Endothelial cell of hepatic sinusoid (primary cell): ENCODE results near the gene RMDN2.

Experiments
- in situ Hi-C: cut with HindIII; loops from 2 replicates; pipeline ENCODE4 v1.10.0; 2017; ENCODE audit warnings: low sequenced_read_pairs

The RMDN2 gene

GRCh38 chr2:37896319-37896718, 28.8 kb upstream of the RMDN2 start:
- in situ Hi-C loops = no loop called here

GRCh38 chr2:37897511-37897910, 27.6 kb upstream of the RMDN2 start:
- in situ Hi-C loops = no loop called here

GRCh38 chr2:37898448-37898847, 26.6 kb upstream of the RMDN2 start:
- in situ Hi-C loops = no loop called here

DNA sequence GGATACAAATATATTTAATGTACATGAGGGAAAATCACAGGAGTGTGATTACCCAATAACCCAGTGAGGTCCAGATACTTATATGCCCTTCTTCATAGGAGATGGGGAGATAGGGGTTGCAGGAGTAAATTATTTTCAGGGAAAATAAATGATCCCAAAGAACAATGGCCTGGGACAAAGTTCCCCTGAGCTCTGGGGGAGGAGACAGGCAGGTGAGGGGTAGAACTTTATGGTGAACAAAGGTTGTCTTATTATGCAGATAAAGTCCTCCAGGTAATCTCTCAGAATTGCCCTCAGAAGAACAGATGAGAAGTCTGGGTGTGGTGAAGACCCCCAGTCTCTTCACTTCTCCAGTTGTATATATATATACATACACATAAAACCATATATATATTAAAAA, 22.1 kb upstream of the RMDN2 start:
- in situ Hi-C loops = loop anchor here (5.0 kb wide), 1 partner anchor 56 kb away; no protein-coding TSS in a partner anchor

- in situ Hi-C loops = loop anchor here (5.0 kb wide), 1 partner anchor 57 kb away; no protein-coding TSS in a partner anchor
Observed at GRCh38 chr2:37904425-37904824, 20.7 kb upstream of the RMDN2 start.

DNA sequence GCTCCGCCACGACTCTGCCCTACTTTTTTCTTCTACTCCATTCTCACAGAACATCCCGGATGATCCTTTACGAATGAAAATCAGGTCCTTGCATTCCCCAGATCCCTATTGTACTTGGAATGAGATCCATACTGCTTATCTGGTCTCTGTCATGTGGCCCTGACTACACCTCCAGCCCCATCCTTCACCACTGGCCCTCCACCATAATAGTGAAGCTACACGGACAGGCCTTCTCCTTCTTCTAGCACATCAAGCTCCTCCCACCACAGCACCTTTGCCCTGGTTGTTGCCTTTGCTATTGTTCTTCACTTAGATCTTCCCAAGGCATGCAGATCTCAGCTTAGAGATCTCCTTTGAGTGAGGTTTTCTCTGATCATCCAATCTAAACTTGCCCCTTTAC, 20.1 kb upstream of the RMDN2 start:
- in situ Hi-C loops = loop anchor here (5.0 kb wide), 1 partner anchor 58 kb away; no protein-coding TSS in a partner anchor

DNA sequence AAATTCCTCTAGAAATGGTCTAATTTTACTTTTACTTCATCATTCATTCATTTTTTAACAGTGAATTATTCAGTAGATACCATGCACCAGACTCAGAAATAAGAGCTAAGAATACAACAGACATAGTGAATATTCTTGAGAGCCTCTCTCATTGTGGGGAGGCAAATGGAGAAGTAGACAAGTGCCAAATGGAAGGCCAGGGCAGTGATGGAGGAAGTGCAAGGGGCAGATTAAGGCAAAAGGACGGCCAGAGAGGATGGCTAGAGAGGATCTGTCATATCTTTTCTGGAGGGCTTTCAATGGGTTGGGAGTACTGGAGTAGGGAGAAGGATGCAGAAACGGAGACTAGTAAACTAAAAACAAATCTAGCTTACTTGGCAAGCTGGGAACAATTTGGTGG, 19.0 kb upstream of the RMDN2 start:
- in situ Hi-C loops = no loop called here

DNA sequence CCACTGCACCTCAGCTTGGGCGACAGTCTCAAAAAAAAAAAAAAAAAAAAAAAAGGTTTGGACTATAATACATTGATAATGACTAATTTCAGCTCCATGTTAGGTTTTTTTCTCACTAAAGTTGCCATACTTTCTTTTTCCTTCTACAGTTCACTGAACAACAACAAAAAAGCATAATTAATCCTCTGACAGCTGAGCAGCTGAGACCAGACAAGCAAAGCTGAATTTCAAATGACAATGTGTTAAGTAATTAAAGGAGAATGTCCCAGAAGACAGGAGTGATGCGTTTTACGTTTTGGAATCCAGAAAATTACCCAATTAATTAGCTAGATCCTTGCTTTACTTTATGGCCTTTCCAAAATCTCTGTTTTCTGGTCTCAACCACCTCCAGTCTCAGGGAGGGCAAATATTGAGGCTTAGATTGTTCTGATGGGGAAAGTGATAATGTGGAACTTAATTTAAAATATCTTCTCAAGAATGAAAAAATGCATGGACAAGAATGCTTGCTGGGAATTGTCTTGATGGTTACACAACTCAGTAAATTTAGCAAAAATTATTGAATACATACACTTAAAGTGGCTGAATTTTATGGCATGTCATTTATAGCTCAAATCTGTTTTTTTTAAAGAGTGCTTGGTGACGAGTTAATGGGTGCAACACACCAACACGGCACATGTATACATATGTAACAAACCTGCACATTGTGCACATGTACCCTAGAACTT, 17.4 kb upstream of the RMDN2 start:
- in situ Hi-C loops = no loop called here

DNA sequence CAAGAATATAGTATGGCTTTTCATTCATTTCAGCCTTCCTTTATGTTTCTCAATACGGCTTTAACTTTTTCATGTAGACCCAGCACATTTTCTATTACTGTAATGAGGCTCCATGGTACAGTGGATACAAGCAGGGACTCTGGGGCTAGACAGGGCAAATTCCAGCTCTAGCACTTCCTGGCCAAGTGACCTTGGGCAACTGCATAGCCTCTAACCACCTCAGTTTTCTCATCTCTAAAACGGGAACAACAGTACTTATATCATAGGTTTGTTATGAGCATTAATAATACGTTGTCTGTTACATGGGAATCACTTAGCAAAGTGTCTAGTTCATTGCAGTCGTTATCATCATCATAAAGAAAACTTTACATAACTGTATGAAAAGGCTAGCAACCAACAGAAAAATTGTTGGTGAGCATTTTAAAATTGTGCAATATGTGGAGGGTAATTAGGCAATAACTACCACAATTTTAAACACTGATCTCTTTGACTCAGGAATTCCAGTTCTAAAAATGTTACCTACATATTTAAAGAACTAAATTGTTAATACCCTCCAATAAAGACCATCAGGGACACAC, 13.7 kb upstream of the RMDN2 start:
- in situ Hi-C loops = no loop called here

DNA sequence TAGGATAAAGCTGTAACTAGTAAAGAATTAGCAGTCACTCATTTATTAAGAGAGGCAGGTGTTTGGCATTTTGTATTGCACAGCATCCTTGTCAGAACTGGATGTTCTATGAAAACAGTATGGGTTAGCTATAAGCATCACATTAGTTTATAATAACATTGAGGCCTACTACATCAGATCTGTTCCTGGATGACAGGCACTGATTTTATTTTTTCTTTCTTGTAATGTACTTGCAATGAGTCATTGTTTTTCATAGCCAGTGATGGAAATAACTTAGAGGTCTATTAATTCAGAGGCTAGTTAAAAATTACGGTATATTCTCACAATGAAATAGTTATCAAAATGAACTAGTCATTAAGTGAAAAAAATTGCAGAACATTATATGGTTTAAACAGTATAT, 13.0 kb upstream of the RMDN2 start:
- in situ Hi-C loops = no loop called here

- in situ Hi-C loops = no loop called here
Observed at GRCh38 chr2:37912616-37913015, 12.5 kb upstream of the RMDN2 start.

DNA sequence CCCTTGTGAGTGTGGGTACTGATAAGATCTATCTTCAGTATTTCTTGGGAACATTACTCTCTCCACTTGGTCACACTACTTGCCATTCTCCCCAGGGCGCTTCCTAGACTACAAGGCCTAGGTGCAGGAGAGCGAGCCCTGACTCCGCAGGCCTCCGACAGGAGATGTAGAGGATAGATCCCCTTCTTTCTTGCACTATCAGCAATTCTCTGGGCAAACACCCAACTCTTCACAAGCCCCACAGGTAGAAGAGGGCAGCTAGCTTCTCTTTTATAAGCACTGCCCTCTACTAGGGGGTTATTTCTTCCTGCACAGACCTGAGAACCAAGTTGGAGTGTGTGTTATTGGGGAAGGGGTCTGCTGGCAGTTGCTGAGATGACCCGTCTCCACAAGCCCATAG, 10.7 kb upstream of the RMDN2 start:
- in situ Hi-C loops = no loop called here

- in situ Hi-C loops = no loop called here
Observed at GRCh38 chr2:37915773-37916172, 9.3 kb upstream of the RMDN2 start.

DNA sequence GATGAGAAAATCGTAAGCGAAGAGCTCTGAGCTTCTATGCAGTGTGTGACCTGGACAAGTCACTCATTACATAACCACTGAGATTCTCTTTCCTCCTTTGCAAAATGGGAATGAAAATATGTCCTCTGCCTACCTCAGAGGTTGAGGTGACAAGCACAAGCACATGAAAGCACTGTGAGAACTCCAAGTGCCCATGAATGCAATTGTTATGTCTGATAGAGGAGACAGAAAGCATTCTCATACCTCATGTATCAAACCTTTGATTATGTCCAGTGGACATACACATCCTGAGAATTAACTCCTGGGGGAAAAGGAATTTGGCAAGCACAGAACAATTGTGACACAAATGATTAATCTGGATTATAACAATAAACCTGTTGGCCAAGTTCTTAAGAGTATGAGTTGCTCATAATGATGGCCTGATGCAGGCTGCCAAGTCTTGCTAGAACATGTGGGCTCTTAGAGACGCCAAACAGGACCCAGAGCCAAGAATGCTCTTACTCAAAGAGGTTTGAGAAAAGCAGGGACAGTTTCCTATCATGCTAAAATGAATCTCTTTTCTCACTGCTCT, 8.5 kb upstream of the RMDN2 start:
- in situ Hi-C loops = no loop called here

GRCh38 chr2:37917281-37918228, 7.5 kb upstream of the RMDN2 start:
- in situ Hi-C loops = no loop called here

- in situ Hi-C loops = no loop called here
Observed at GRCh38 chr2:37918742-37919186, 6.3 kb upstream of the RMDN2 start.

GRCh38 chr2:37919631-37920032, 5.5 kb upstream of the RMDN2 start:
- in situ Hi-C loops = loop anchor here (5.0 kb wide), 1 partner anchor 263 kb away; no protein-coding TSS in a partner anchor

- in situ Hi-C loops = loop anchor here (5.0 kb wide), 1 partner anchor 262 kb away; no protein-coding TSS in a partner anchor
Observed at GRCh38 chr2:37920570-37920969, 4.5 kb upstream of the RMDN2 start.

- in situ Hi-C loops = loop anchor here (5.0 kb wide), 1 partner anchor 261 kb away; no protein-coding TSS in a partner anchor
Observed at GRCh38 chr2:37921781-37922180, 3.3 kb upstream of the RMDN2 start.

DNA sequence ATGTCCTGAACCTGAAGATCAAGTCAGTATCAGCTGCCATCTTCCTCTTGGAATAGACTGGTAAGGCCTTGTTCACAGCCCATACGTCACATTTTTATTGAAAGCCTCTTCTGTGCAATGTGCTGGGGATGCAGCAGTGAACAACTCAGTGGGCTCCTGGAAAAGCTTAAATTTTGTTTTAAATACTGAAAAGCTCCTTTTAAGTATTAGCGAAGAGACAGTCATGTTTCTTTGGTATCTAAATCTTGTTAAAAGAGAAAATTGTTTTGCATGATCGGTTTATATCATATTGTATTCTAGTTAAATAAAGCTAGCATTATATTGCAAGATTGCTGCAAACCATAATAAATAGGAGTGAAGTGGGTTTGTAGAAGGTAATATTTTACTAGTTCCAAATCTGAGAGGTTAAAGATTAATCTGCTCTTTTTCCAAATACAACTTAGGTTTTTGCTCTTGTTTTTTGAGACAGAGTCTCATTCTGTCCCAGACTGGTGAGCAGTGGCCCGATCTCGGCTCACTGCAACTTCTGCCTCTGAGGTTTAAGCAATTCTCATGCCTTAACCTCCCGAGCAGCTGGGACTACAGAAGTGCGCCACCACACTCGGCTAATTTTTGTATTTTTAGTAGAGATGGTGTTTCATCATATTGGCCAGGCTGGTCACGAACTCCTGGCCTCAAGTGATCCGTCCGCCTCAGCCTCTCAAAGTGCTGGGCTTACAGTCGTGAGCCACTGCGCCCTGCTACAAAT, 1.6 kb upstream of the RMDN2 start:
- in situ Hi-C loops = loop anchor here (5.0 kb wide), 1 partner anchor 259 kb away; no protein-coding TSS in a partner anchor
